ENCODE measurements around the gene ZFR2. TPM values are rescaled to one million over a fixed set of nuclear protein-coding genes. Genes with fewer than 3 reads are reported as not detected.
A peak's percentile ranks its signal among the peaks of the same experiment; 100 is the strongest.

The ZFR2 gene
- polyA plus RNA-seq, 2 of the 4 experiments (the other 2 are of a cell fraction) = 0.14 to 0.30 TPM

- Histone ChIP-seq H3K27ac (no peak overlapping the region), H3K4me2 (peak overlapping the region; percentile 49; the same call in 1 of the 3 replicates), H3K4me3 (no peak overlapping the region), H3K9me3 (no peaks in the 10 kb centered on the region), H3K4me1 (no peaks in the 10 kb centered on the region)
- WGBS (ENCODE audit: missing lambda C conversion rate) = 34% methylated on average over 6 of the region's 6 CpGs
- FAIRE-seq = no peak
- no peak for DNase-seq (ENCODE audit: low read depth in 1 of 2, low spot score in 1 of 2)
- POLR2A ChIA-PET = no interaction called here
- ATAC-seq = no peak
- no peak for TF ChIP-seq JUN (IDR thresholded peaks at IDR 0.05)
- TF ChIP-seq EP300 (IDR thresholded peaks at IDR 0.05) = no peak
- no peak for TF ChIP-seq NFE2L2 (conservative IDR thresholded peaks at IDR 0.05; ENCODE audit: low read length)
- no peak for TF ChIP-seq PHF8 (IDR thresholded peaks at IDR 0.05; ENCODE audit: borderline replicate concordance, low read depth)
- no peak for TF ChIP-seq REST (IDR thresholded peaks at IDR 0.05)
- TF ChIP-seq MAZ (IDR thresholded peaks at IDR 0.05; ENCODE audit: borderline replicate concordance, low read depth, low read length) = no peak
- TF ChIP-seq, protein P1, sequence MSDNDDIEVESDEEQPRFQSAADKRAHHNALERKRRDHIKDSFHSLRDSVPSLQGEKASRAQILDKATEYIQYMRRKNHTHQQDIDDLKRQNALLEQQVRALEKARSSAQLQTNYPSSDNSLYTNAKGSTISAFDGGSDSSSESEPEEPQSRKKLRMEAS (IDR thresholded peaks at IDR 0.05) = no peak
- no peak for TF ChIP-seq ELK1 (IDR thresholded peaks at IDR 0.05; ENCODE audit: low read depth, low read length)
- TF ChIP-seq CBX8 (IDR thresholded peaks at IDR 0.05) = no peak
- no peak for TF ChIP-seq TP53 (CRISPR knock-in tag; IDR thresholded peaks at IDR 0.05)
- CTCF ChIA-PET = interaction anchor here (0.6 kb wide), 1 partner anchor 88 kb away, joined by 4 read pairs; no protein-coding TSS in a partner anchor
Measured at GRCh38 chr19:3882041-3882384, 13.2 kb upstream of the ZFR2 start.

GRCh38 chr19:3881272-3882040 lies 12.6 kb upstream of the ZFR2 start:
- Histone ChIP-seq H3K27ac (no peak overlapping the region), H3K4me3 (no peak overlapping the region), H3K4me2 (peak overlapping the region; percentile 49), H3K9me3 (no peaks in the 10 kb centered on the region), H3K4me1 (no peaks in the 10 kb centered on the region)
- ATAC-seq (peak in 1 of 2 experiments; percentile 47; a peak in 3 of 6 replicates), FAIRE-seq (no peak), DNase-seq (ENCODE audit: low read depth in 1 of 2, low spot score in 1 of 2) (no peak)
- 14% methylated on average over 20 of the region's 31 CpGs for WGBS (ENCODE audit: missing lambda C conversion rate)
- ChIA-PET CTCF (interaction anchor here (0.6 to 1.0 kb wide), 3 partner anchors 12 to 87 kb away, joined by 3 to 4 read pairs (median 3); no protein-coding TSS in a partner anchor), POLR2A (no interaction called here)
- TF ChIP-seq ZC3H11A (IDR thresholded peaks at IDR 0.05) (no peak), NFE2L2 (conservative IDR thresholded peaks at IDR 0.05; ENCODE audit: low read length) (no peak), KDM1A (IDR thresholded peaks at IDR 0.05; ENCODE audit: low read depth) (no peak), HMGXB4 (CRISPR knock-in tag; IDR thresholded peaks at IDR 0.05; ENCODE audit: borderline replicate concordance) (no peak), FOSB (CRISPR knock-in tag; IDR thresholded peaks at IDR 0.05) (no peak), SREBF2 (IDR thresholded peaks at IDR 0.05) (no peak), CEBPB (IDR thresholded peaks at IDR 0.05) (no peak), FOSL2 (IDR thresholded peaks at IDR 0.05) (no peak), FOSL2 (CRISPR knock-in tag; IDR thresholded peaks at IDR 0.05) (no peak), E2F6 (IDR thresholded peaks at IDR 0.05; ENCODE audit: borderline replicate concordance, low read depth) (no peak), BCL3 (IDR thresholded peaks at IDR 0.05) (no peak), RAD21 (conservative IDR thresholded peaks at IDR 0.05 in 1 of 2, IDR thresholded peaks at IDR 0.05 in 1 of 2) (no peak), SMC3 (IDR thresholded peaks at IDR 0.05) (no peak), HDAC2 (IDR thresholded peaks at IDR 0.05) (no peak), TP53 (CRISPR knock-in tag; IDR thresholded peaks at IDR 0.05) (no peak), PHF8 (IDR thresholded peaks at IDR 0.05; ENCODE audit: borderline replicate concordance, low read depth) (no peak), CBX2 (IDR thresholded peaks at IDR 0.05; ENCODE audit: borderline replicate concordance, low read depth) (no peak)
- TF ChIP-seq, protein P2, sequence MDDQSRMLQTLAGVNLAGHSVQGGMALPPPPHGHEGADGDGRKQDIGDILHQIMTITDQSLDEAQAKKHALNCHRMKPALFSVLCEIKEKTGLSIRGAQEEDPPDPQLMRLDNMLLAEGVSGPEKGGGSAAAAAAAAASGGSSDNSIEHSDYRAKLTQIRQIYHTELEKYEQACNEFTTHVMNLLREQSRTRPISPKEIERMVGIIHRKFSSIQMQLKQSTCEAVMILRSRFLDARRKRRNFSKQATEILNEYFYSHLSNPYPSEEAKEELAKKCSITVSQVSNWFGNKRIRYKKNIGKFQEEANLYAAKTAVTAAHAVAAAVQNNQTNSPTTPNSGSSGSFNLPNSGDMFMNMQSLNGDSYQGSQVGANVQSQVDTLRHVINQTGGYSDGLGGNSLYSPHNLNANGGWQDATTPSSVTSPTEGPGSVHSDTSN (IDR thresholded peaks at IDR 0.05) = no peak
- TF ChIP-seq, protein P3, sequence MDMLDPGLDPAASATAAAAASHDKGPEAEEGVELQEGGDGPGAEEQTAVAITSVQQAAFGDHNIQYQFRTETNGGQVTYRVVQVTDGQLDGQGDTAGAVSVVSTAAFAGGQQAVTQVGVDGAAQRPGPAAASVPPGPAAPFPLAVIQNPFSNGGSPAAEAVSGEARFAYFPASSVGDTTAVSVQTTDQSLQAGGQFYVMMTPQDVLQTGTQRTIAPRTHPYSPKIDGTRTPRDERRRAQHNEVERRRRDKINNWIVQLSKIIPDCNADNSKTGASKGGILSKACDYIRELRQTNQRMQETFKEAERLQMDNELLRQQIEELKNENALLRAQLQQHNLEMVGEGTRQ (IDR thresholded peaks at IDR 0.05) = no peak
